Stimulated activated CD4-positive, alpha-beta T cell treated with anti-CD3 and anti-CD28 coated beads, Interleukin-4, amount 100 ng/mL, for 4 hours (primary cell): ENCODE measurements around the gene CCDC28A.

Experiments
- DNase-seq, 2 experiments: peaks; one replicate each; pipeline ENCODE4 v3.0.0-alpha.2; 2020

The CCDC28A gene

GRCh38 chr6:138796771-138797170 lies 23.2 kb downstream of the CCDC28A start:
- no peak for DNase-seq

- DNase-seq = no peak
Measured at GRCh38 chr6:138797806-138798446, 24.4 kb downstream of the CCDC28A start.

GRCh38 chr6:138800377-138801150 lies 27.0 kb downstream of the CCDC28A start:
- no peak for DNase-seq

GRCh38 chr6:138803331-138803730 lies 29.8 kb downstream of the CCDC28A start:
- DNase-seq = no peak

GRCh38 chr6:138803861-138804260 lies 30.3 kb downstream of the CCDC28A start:
- DNase-seq = no peak

GRCh38 chr6:138805016-138805765 lies 31.6 kb downstream of the CCDC28A start:
- DNase-seq = no peak

- DNase-seq = no peak
Measured at GRCh38 chr6:138806889-138807288, 33.3 kb downstream of the CCDC28A start.

GRCh38 chr6:138809677-138810076 lies 36.1 kb downstream of the CCDC28A start:
- DNase-seq = no peak

GRCh38 chr6:138811866-138812265 lies 38.3 kb downstream of the CCDC28A start:
- no peak for DNase-seq

GRCh38 chr6:138814179-138814834 lies 40.7 kb downstream of the CCDC28A start:
- DNase-seq = no peak

- DNase-seq = no peak
Measured at GRCh38 chr6:138815221-138815620, 41.7 kb downstream of the CCDC28A start.

- no peak for DNase-seq
Measured at GRCh38 chr6:138815797-138816528, 42.4 kb downstream of the CCDC28A start.

- DNase-seq = no peak
Measured at GRCh38 chr6:138817799-138818198, 44.2 kb downstream of the CCDC28A start.

GRCh38 chr6:138818496-138819194 lies 45.1 kb downstream of the CCDC28A start:
- no peak for DNase-seq

GRCh38 chr6:138821519-138821918 lies 48.0 kb downstream of the CCDC28A start:
- DNase-seq = no peak

GRCh38 chr6:138824482-138825144 lies 51.0 kb downstream of the CCDC28A start:
- DNase-seq = no peak

GRCh38 chr6:138830248-138830647 lies 56.7 kb downstream of the CCDC28A start:
- no peak for DNase-seq

GRCh38 chr6:138832182-138832581 lies 58.6 kb downstream of the CCDC28A start:
- DNase-seq = no peak

- DNase-seq = no peak
Measured at GRCh38 chr6:138833816-138834539, 60.4 kb downstream of the CCDC28A start.

- DNase-seq = no peak
Measured at GRCh38 chr6:138837246-138837645, 63.7 kb downstream of the CCDC28A start.
